GM21717 (cell line): ENCODE data around the gene UNC13C.
"Not testable (repeated sequence)": the region's sequence is repeated elsewhere in the genome, so short reads cannot be mapped to it uniquely, and the experiment has no call there.

Experiments
- ATAC-seq: cut with Tn5 transposase; IDR thresholded peaks from one replicate; pipeline ENCODE4 v1.9.1; 2021; ENCODE audit warnings: mild to moderate bottlenecking, moderate library complexity; ENCODE audit not compliant: unreplicated experiment

UNC13C gene

DNA sequence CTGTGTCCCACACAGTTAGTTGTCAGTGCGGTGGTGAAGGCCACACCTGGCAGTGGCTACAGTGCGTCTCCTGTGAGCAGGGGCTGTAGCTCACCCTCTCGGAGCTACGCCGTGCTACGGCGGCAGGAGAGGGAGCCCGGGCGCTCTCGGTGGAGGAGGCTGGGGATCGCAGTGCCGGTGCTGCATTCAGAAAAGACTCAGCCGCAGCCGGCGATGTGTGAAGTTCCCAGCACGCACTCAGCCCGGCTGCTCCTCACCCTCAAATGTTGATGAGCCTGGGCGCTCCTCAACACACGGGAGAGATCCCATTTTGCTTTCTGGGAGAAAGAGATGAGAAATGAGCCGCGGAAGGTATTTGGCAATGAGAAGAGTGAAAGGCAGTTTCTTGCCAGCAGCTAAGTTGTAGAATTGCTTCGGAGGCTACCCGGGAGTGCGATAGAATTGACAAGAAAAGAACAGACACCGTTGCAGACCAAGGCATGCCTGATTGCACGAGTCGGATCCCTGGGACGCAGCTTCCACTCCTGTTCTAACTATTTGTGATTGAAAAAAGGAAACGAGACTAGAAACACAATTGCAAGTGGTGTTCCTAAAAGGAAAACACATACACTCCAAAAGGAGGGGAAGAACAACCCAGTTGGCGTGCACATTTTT, at the start of gene UNC13C:
Gene UNC13C (plus strand): TSS at position 189 of the 654 bp plus-strand sequence. CDS start 34,463 bp downstream, outside the sequence.
- no peak for ATAC-seq

DNA sequence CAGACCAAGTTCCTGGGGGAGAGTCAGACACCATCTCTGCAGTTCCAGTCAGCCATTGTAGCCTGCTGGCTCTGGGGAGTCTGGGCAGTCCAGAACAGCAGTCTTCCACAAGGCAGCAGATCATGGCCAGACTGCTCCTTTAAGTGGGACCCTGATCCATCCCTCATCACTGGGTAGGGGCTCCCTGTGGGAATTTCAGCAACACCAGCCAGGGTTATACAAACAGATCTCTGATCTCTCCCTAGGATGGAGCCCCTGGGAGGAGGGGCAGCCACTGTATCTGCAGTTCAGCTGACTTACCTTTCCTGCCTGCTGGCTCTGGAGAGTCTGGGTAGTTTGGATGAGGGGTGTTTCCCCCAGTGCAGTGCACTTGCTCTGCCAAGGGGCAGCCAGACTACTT, 42.1 kb upstream of the UNC13C start:
- ATAC-seq: no peak

DNA sequence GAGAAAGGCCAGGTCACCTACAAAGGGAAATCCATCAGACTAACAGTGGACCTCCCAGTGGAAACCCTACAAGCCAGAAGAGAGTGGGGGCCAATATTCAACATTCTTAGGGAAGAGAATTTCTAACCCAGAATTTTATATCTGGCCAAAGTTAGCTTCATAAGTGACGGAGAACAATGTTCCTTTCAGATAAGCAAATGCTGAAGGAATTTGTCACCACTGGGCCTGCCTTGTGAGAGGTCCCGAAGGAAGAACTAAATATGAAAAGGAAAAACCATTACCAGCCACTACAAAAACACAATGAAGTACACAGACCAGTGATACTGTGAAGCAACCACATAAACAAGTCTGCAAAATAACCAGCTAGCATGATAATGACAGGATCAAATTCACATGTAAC, 40.6 kb upstream of the UNC13C start:
- not testable (repeated sequence) for ATAC-seq

DNA sequence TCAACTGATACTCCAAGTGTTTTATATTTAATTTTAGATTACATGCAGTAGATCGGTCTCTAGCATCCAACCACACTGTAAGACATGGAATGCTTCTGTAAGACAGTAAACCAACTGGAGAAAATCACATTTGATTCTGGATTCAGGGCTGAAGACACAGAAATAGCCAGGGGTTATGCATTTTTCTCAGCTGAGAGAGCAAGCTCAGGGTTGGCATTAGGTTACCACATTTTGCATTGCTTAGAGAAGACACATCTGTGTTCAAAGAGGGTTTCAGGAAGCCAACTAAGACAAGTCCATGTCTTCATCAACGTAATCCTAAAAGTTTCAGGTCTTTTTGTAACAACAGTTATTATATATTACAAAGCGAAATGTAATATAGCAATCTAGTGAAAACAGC, 27.7 kb upstream of the UNC13C start:
- ATAC-seq: no peak

DNA sequence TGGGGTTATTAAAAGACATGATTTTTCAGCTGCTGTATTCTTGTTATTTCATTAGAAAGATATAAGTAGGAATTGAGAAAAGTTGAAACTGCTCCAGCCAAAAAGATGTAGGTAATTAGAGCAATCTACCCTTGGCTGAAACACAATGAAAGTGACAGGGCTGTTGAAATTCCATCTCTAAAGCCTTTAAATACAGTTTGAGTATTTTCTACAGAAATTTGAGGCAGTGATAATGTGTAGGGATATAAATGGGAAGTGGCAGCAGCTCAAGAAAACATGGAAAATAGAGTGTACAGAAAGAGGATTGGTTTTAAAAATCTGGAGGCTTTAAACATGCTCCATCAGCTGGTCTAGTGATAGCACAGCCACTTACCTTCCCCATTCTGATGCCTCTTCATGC, 22.8 kb upstream of the UNC13C start:
- no peak for ATAC-seq

DNA sequence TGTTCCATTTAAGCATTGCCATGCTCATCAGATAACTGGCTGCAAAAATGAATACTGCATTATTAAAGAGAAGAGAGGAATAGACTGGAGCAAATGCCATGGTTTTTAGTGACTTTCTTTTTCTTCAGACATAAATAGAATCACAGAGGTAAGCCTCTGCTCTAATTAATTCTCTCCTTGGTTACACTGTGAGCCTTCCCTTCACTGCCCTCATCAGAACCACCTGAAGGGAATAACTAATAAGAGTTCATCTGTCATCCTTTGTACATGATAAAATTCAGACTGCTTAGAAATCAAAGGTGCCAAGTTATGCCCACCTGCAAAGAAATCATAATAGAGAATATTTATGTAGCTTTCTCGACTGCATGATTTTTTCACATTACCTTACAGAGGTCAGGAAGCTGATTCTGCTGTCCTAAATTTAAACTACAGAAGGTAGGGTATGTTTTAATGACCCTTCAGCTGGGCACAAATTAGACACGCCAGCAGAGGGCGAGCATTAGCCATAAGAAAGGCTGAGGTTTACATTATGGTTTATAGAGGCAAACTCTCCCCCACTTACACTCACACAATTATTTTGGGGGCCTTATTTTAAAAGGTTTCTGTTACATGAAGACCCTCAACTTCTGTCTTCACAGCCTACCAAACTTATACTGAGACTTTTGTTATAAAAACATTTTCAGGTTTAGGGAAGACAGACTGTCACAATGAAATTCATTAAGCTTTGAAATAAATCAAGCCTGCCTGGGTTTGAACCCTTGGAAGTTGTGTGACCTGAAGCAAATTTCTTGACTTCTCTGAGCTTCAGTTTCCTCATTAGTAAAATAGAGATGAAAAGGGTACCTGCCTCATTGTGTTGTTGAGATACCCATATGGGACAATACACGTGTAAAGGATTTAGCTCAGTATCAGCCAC, 15.3 kb upstream of the UNC13C start:
- ATAC-seq: no peak

DNA sequence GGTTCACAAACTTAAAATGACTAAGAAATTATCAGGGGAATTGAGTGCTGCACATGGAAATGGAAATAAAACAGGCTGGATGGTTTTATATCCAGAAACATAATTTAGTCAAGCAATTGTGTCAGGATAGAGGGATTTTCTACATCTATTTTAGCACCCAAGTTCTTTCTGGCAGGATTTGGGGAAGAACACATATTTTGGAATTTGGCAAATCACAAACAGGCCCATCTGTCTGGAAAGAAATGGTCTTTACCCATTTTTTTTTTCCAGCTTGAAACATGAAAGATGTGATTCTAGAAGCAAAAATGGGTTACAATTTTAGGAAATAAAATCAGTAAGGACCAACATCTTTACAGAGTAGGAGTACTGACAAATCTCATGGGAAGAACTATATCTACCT, 14.4 kb upstream of the UNC13C start:
- ATAC-seq: no peak

DNA sequence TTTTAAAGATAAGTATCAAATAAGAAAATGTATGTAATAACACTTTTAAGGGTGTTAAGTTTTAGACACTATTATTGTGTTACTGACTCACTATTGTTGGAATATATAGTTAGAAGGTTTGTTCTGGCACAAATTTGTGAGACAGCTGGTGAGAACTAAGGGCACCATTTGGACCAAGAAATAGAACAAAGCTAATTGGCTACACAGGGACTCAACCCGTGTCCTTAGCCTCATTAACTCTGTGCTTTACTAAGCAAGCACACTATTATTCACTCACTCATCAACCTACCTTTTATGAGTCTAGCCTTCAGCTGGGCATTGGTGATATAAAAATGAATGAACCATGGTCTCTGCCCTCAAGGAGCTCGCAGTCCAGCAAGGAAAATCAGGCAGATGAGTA, 4.1 kb upstream of the UNC13C start:
- ATAC-seq: no peak

DNA sequence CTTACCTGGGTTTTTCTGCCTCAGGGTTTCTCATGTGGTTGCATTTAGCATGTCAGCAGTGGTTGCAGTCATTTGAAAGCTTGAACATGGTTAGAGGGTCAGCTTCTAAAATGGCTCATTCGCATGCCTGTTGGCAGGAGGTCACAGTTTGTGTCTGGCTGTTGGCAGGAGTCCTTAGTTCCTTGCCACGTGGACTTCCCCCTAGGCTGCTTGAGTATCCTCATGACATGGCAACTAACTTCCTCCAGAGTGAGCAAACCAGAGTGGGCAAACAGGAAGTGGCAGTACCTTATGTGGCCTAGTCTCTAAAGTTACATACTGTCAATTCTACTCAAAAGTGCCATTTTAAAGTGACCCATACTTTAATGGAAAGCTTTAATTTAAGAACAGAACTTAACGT, 3.4 kb upstream of the UNC13C start:
- ATAC-seq: no peak

DNA sequence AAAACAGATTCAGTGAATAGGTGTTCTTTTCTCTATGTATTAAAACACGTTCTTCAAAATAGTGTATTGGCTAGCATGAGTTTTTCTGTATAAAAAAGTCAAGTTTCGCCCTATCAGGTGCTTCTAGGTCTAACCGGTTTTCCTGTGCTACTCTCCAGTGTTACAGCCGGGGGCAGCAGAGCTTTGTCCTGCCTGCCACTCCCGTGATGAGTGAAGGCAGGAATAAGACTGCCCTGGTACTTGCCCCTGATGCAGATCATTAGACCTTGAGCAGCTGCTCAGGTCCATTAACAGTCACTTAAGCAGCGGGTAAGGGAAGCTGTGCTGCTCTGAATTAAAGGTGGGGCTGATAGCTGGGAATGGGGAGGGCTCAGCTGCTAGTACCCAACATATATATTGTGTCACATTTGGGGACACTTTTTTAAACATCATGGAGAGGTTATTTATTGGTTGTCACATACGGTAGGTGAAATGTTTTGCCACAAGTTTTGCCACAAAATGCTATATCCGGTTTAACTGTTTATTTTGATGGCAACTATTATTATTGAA, 1.3 kb upstream of the UNC13C start:
- no peak for ATAC-seq

DNA sequence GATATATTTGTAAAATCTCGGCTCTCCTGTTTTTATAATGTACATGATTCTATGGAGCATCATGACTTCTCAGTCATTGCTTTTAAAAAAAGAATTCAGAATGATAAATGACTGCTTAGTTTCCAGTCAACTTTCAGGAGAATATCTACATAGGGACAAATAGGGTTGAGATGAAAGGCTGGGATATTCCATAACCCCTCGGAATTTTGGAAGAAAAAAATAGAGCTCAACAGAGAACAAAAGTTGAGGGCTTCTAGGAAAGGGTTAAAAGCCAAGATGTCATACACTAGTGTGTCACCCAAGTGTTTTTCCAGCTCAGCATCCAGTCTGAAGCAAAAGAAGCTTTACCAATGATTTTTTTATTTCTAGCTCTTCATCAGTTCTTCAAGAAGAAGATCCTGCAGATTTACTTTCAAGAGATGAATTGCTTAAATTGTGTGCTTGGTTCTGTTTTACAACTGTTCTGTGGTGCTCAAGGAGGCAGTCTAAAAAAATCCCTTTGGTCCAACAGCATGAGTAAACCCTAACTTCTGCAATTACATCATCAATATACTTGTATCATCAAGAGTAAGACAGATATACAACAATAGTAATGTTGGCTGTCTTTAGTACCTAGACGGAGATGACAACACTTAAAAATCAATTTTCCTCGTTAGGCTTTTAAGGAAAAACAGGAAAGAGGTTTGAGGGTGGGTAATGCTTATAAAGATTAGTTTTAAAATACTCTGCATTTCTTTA, 979 bp downstream of the UNC13C start:
- ATAC-seq: no peak

DNA sequence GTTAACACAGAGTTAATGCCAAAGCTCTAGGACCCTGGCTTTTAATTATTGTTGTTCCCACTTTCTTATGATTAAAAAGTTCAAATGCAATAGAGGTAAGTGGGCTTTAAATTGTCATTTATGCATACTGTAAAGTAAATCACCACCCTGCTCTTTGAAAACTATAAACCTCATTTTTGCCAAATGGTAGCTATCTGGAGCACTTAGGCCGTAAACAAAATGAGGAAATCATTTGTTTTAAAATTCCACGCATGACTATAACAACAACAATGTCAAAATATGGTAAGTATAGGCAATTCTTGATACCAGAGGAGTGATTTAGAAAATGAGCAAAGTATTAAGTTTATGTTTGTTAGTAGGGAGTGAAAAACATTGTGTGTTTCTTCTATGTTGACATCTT, 1.8 kb downstream of the UNC13C start:
- no peak for ATAC-seq

DNA sequence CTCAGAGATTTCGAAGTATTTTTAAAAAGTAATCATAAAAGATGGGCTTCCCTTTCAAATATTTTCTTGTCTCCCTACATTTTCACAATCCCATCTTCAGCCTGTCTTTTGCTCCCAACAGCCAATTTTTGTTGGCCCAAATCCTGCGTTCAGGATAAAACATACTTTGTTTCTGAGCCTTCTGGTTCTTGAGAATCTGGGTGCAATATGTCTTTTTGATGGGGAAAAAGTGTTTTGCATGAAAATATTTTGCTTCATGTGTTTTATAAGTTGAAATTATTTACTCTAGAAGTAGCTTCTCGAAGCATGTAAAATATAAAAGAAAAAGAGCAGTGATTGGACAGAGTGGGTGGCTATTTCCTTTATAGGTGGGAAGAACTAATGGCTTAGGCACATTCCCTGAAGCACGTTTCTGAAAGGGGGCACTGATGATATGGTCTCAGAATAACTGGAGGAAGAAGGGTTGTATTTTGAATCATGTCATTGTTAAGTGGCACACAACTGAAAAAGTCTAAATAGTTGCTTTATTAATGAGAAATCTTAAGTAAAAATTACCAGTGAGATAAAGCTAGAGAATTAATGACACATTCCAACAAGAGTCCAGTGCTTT, 3.9 kb downstream of the UNC13C start:
- no peak for ATAC-seq

DNA sequence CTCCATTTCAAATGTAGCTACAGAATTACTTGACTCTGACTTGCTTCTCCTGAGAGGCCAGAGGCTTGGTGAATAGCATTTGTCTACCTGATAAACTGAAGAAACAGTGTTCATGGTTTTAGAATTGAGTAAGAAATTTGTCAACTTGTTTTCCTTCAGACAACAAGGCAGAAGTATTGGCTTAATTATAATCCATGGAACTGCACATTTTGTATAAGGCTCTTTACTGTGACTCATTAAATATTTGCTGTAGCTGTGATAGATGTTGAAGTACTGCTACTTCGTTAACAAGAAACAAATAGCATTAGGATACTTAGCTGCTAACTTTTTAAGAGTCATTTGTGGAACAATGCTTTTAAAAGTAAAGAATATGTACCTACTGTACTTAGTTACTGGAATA, 4.6 kb downstream of the UNC13C start:
- no peak for ATAC-seq

DNA sequence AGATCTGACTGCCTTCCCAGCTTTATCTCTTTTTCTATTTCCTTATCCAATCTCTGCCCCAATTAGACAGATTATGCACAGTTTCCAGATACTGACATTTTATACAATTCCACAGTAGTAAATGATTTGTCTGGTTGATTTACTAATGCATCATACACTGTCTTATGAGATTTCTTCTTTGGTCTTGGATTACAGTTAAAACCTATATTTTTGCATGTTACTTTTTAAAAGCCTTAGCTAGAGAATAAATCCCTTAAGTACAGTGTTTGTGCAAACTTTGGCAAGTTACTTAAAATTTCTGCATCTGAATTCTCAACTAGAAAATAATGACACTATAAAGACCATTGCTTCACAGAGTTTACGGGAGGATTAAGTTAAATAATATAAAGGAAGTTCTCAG, 6.0 kb downstream of the UNC13C start:
- no peak for ATAC-seq

DNA sequence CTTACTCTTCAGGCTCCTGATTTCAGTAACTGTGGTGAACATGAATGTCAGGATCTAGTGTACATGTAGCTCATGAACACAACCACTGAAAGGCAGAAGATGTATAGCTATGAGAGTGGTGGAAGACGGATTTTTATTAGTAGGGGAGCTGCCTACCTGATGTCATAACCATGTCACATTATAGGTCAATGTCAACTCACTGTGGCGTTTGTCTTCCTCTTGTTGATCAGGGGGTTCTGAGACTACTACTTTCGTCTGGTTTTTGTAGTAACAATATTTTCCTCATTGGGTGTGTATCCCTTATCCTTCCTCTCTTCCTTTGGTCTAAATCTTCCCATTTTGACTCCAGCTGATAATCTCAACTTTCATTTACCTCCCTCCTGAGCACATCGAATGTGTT, 7.3 kb downstream of the UNC13C start:
- no peak for ATAC-seq

DNA sequence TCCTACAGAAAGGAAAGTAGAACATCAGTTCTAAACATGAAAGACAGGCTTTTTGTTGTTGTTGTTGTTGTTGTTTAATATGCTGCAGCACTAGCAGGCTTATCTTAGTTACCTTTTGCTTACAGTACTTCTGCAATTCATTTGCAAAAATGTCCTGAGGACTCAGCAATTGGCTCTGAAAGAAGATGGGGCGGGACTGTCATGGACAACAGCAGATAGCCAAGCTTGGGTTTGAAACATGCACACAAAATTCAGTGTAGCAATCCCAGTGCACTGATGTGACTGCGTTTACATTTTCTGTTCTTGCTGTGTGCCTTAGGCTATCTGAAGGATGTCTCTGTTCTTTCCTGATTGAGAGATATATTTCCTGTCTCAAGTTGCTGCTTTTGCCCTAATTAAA, 9.2 kb downstream of the UNC13C start:
- no peak for ATAC-seq

DNA sequence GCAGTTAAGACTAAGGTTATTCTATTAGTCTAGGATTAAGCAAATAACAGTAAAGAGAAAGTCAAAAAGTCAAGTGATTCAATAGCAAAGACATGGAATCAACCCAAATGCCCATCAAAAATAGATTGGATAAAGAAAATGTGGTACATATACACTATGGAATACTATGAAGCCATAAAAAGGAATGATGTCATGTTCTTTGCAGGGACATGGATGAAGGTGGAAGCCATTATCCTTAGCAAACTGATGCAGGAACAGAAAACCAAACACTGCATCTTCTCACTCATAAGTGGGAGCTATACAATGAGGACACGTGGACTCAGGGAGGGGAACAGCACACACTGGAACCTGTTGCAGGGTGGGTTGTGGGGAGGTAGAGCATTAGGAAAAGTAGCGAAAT, 29.0 kb downstream of the UNC13C start:
- ATAC-seq: no peak

DNA sequence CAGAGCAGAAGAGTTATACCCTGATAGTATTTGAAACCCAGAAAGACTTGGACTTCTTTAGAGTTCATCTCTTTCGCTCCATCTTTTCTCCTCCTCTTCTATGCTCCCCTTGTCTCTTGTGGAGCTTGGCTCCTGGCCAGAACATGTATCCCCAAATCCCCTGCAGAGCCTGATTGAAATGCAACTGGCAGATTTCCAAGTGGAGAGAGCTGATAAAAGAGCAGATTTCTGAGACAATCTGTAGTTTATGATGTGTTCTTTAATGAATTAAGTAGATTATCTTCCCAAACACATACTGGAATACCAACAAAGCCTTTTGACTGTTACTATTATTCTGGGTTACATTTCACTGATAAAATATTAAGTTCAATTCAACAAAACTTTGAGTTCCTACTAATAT, 33.4 kb downstream of the UNC13C start:
- ATAC-seq: no peak

DNA sequence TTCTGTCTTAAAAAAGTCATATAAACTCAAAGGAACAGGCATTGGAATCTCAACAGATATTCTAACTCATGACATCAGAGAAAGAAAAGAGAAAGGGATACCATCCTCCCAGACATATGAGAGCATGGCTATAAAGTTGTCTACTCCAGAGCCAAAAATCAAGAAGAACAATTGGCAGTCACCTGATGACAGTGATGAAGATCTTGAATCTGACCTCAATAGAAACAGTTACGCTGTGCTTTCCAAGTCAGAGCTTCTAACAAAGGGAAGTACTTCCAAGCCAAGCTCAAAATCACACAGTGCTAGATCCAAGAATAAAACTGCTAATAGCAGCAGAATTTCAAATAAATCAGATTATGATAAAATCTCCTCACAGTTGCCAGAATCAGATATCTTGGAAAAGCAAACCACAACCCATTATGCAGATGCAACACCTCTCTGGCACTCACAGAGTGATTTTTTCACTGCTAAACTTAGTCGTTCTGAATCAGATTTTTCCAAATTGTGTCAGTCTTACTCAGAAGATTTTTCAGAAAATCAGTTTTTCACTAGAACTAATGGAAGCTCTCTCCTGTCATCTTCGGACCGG, 35.9 kb downstream of the UNC13C start:
- no peak for ATAC-seq

DNA sequence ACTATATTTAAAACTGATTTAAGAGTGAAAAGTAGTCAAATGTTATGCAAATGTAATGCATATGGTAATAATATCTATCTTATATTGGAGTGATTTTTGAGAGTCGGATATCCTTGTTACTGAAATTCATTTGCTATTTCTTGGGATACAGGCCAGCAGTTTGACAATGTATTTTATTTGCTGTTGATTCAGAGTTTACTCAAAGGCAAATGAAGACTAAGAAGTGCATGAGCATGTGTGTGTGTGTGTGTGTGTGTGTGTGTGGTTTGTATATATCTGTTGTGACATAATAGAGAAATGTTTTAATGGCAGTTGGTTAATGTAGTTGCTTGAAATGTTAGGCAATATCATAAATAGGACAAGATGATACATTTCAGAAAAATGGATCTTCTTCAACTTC, 39.0 kb downstream of the UNC13C start:
- ATAC-seq: no peak
